GM23338 (cell line): Measurements from ENCODE around the gene MAPRE3. TPM values are rescaled to one million over a fixed set of nuclear protein-coding genes. Genes with fewer than 3 reads are reported as not detected.
"Not testable (repeated sequence)": the region's sequence is repeated elsewhere in the genome, so short reads cannot be mapped to it uniquely, and the experiment has no call there.

Experiments
- ATAC-seq: fragments of 200-7000 bp; cut with Tn5 transposase; 3 replicates; pipeline ENCODE4 v1.9.1; 2020
- DNase-seq: peaks from one replicate; pipeline ENCODE4 v3.0.0-alpha.2; 2015; ENCODE audit warnings: low spot score
- H2AFZ ChIP-seq: fragments of 200-600 bp; sonication (generic); 2 replicates; pipeline ENCODE4 v1.8.0; 2016; ENCODE audit warnings: antibody characterized with exemption, mild to moderate bottlenecking, moderate library complexity
- H3F3A ChIP-seq: fragments of 200-600 bp; sonication (generic); replicated peaks from 2 replicates; pipeline ENCODE4 v1.8.0; 2017; ENCODE audit warnings: antibody characterized with exemption, mixed run types, low read depth
- H3K27ac ChIP-seq: fragments of 200-600 bp; sonication (generic); 2 replicates; pipeline ENCODE4 v1.6.1; 2016; ENCODE audit warnings: low read depth
- H3K27me3 ChIP-seq: fragments of 200-600 bp; sonication (generic); 2 replicates; pipeline ENCODE4 v1.8.0; 2016; ENCODE audit warnings: mild to moderate bottlenecking, mixed run types, moderate library complexity; ENCODE audit not compliant: insufficient read depth
- H3K36me3 ChIP-seq: fragments of 200-600 bp; sonication (generic); 2 replicates; pipeline ENCODE4 v1.8.0; 2016; ENCODE audit warnings: mild to moderate bottlenecking; ENCODE audit not compliant: insufficient read depth
- H3K4me1 ChIP-seq: fragments of 200-600 bp; sonication (generic); 2 replicates; pipeline ENCODE4 v1.8.0; 2016; ENCODE audit warnings: mild to moderate bottlenecking, moderate library complexity; ENCODE audit not compliant: insufficient read depth
- H3K4me2 ChIP-seq: fragments of 200-600 bp; sonication (generic); 2 replicates; pipeline ENCODE4 v1.7.1; 2017; ENCODE audit warnings: mixed run types
- H3K4me3 ChIP-seq: fragments of 200-600 bp; sonication (generic); 2 replicates; pipeline ENCODE4 v1.6.1; 2016; ENCODE audit warnings: mixed run types
- H3K79me2 ChIP-seq: fragments of 200-600 bp; sonication (generic); replicated peaks from 2 replicates; pipeline ENCODE4 v1.8.0; 2017; ENCODE audit warnings: mild to moderate bottlenecking; ENCODE audit not compliant: insufficient read depth
- H3K9me2 ChIP-seq: fragments of 200-600 bp; sonication (generic); 2 replicates; pipeline ENCODE4 v1.8.0; 2017; ENCODE audit not compliant: insufficient read depth
- H4K20me1 ChIP-seq: fragments of 200-600 bp; sonication (generic); replicated peaks from 2 replicates; pipeline ENCODE4 v1.8.0; 2017; ENCODE audit warnings: mild to moderate bottlenecking; ENCODE audit not compliant: insufficient read depth
- H3K27ac Mint-ChIP-seq: 2 replicates; pipeline ENCODE4 v1.8.0; 2020; ENCODE audit warnings: inconsistent platforms, mild to moderate bottlenecking, moderate library complexity, mixed read lengths
- H3K27me3 Mint-ChIP-seq: 3 replicates; pipeline ENCODE4 v1.8.0; 2022; ENCODE audit warnings: low read depth, mild to moderate bottlenecking, moderate library complexity, mixed read lengths, inconsistent platforms; ENCODE audit not compliant: insufficient read depth, poor library complexity
- H3K36me3 Mint-ChIP-seq: 3 replicates; pipeline ENCODE4 v1.8.0; 2021; ENCODE audit warnings: low read depth, mild to moderate bottlenecking, inconsistent platforms, moderate library complexity, mixed read lengths
- H3K4me1 Mint-ChIP-seq: 3 replicates; pipeline ENCODE4 v1.8.0; 2020; ENCODE audit warnings: mild to moderate bottlenecking, inconsistent platforms, mixed read lengths
- H3K4me3 Mint-ChIP-seq: 3 replicates; pipeline ENCODE4 v1.8.0; 2021; ENCODE audit warnings: moderate library complexity, mild to moderate bottlenecking, inconsistent platforms, mixed read lengths
- H3K9me3 Mint-ChIP-seq: 3 replicates; pipeline ENCODE4 v1.8.0; 2020; ENCODE audit warnings: moderate library complexity, mild to moderate bottlenecking, inconsistent platforms, mixed read lengths
- CREB1 ChIP-seq: fragments of 250-450 bp; sonication (Bioruptor Pico); IDR thresholded peaks from 2 replicates; pipeline ENCODE4 v1.5.0; 2020; ENCODE audit warnings: low read depth, mild to moderate bottlenecking, moderate library complexity
- EZH2 ChIP-seq: fragments of 200-600 bp; sonication (generic); IDR thresholded peaks from one replicate; pipeline ENCODE4 v1.8.0; 2017; ENCODE audit warnings: antibody characterized with exemption, mild to moderate bottlenecking, low read depth; ENCODE audit not compliant: unreplicated experiment
- EZH2phosphoT487 ChIP-seq: fragments of 200-600 bp; sonication (generic); IDR thresholded peaks from one replicate; pipeline ENCODE4 v1.8.1; 2018; ENCODE audit warnings: antibody characterized with exemption; ENCODE audit not compliant: unreplicated experiment
- NANOG ChIP-seq: IDR thresholded peaks from 2 replicates; pipeline ENCODE4 v1.6.1; 2016; ENCODE audit warnings: antibody characterized with exemption, borderline replicate concordance
- REST ChIP-seq: IDR thresholded peaks from one replicate; pipeline ENCODE4 v1.6.1; 2018; ENCODE audit warnings: antibody characterized with exemption; ENCODE audit not compliant: unreplicated experiment
- ZNF331 ChIP-seq: fragments of 250-450 bp; sonication (Bioruptor Pico); IDR thresholded peaks from 2 replicates; pipeline ENCODE4 v1.5.0; 2020; ENCODE audit warnings: low read depth, mild to moderate bottlenecking, moderate library complexity
- ZNF462 ChIP-seq: fragments of 250-450 bp; sonication (Bioruptor Pico); IDR thresholded peaks from 2 replicates; pipeline ENCODE4 v1.5.0; 2020; ENCODE audit warnings: mild to moderate bottlenecking, moderate library complexity
- polyA plus RNA-seq: library from polyadenylated mRNA; unstranded; fragments of >200 nt; fragmentation: Nextera tagmentation; extraction: Ambion mirVana; gene quantifications from 2 replicates; pipeline ENCODE4 v1.2.1, GENCODE V29; 2016
- total RNA-seq: library from RNA; depleted of rRNA; stranded (reverse); fragments of >200 nt; shearing (Covaris generic); gene quantifications from 2 replicates; pipeline ENCODE4 v1.2.3, GENCODE V29; 2014
- TF ChIP-seq, protein P1 (sequence below), 2 experiments: fragments of 200-600 bp in 1 of 2; sonication (generic) in 1 of 2; conservative IDR thresholded peaks; 2 replicates each; pipeline versions ENCODE4 v1.5.1 to v1.6.1; 2016 to 2017; ENCODE audit warnings: antibody characterized with exemption in 2 of 2, low read depth in 2 of 2, mild to moderate bottlenecking in 2 of 2, moderate library complexity in 1 of 2

Gene MAPRE3
- total and polyA plus RNA-seq, 2 experiments from 2014 or later: 3.3 to 4.5 TPM

DNA sequence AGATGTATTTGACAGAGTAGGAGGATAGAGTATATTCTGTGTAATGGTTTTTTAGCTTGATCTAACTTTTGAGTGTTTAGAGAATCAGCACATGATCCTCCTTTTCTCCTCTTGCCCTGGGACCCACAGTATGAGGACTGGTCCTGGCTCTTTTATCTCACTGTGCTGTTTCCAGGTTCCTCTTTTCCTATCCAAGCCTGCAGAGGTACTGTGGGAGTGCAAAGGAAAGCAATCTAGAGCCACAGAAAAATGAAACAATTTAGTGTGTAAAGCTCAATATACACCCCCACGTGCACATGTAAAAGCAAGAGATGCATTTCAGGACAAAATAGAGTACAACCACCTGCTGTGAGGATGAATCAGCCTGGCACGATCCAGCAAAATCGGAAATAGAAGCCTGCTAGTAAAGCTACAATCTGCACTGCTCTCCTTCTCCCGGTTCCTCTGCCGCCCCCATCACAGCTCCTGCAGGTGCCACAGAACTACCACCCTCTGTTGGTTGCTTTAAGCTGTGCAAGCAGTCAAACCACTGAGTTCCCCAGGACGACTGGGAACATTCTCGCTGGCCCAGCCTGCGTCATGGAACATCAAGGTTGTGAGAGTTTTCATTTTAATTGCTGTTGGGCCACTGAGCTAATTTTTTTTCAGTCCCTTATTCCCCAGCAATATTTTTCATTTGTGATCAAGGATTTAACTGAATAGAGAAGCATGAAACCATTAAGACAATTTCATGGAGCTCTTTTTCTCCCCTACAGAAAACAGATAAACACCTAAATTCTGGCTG, 47.8 kb upstream of the MAPRE3 start (continued):
- TF ChIP-seq REST (no peak), EZH2 (no peak), CREB1 (CRISPR knock-in tag) (no peak), EZH2phosphoT487 (no peak), NANOG (no peak)
- TF ChIP-seq, protein P1, sequence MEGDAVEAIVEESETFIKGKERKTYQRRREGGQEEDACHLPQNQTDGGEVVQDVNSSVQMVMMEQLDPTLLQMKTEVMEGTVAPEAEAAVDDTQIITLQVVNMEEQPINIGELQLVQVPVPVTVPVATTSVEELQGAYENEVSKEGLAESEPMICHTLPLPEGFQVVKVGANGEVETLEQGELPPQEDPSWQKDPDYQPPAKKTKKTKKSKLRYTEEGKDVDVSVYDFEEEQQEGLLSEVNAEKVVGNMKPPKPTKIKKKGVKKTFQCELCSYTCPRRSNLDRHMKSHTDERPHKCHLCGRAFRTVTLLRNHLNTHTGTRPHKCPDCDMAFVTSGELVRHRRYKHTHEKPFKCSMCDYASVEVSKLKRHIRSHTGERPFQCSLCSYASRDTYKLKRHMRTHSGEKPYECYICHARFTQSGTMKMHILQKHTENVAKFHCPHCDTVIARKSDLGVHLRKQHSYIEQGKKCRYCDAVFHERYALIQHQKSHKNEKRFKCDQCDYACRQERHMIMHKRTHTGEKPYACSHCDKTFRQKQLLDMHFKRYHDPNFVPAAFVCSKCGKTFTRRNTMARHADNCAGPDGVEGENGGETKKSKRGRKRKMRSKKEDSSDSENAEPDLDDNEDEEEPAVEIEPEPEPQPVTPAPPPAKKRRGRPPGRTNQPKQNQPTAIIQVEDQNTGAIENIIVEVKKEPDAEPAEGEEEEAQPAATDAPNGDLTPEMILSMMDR (conservative IDR thresholded peaks at IDR 0.05; ENCODE audit: low read depth in 2 of 2): peak; percentile 68 to 88

DNA sequence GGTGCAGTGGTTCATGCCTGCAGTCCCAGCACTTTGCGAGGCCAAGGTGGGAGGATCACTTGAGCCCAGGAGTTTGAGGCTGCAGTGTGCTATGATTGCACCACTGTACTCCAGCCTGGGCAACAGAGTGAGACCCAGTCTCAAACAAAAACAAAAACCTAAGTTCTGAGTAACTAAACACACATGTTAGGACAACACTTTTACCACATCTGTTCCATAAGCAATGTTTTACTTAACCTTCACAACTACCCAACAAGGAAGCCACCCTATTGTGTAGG, 47.3 kb upstream of the MAPRE3 start:
- H3K9me2 ChIP-seq, ATAC-seq, H3K36me3 Mint-ChIP-seq, DNase-seq, H3K27me3 Mint-ChIP-seq, H3K36me3 ChIP-seq, H4K20me1 ChIP-seq, H3K4me3 Mint-ChIP-seq, H3K27ac ChIP-seq, H3K4me1 ChIP-seq, H2AFZ ChIP-seq, H3K9me3 Mint-ChIP-seq, H3K27me3 ChIP-seq, H3F3A ChIP-seq, H3K79me2 ChIP-seq, H3K4me3 ChIP-seq, H3K27ac Mint-ChIP-seq, H3K4me2 ChIP-seq: not testable (repeated sequence)
- peaks cover 23% of the 10 kb centered on the region for H3K4me1 Mint-ChIP-seq

DNA sequence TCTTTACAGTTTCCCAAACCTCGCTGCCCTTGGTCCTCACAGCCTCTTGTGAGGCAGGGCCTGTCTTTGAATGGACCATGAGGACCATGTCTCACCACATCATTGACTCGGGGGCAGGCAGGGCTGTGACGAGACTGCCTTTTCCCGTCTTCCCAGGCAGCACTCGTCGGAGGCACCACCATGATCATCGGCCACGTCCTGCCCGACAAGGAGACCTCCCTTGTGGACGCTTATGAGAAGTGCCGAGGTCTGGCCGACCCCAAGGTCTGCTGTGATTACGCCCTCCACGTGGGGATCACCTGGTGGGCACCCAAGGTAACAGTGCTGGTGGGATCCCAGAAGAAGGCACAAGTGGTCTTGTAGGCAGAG, 45.7 kb upstream of the MAPRE3 start:
- ATAC-seq (peak; percentile 18; the same call in 2 of the 3 replicates), DNase-seq (no peak)
- Histone ChIP-seq H3K4me2 (no peak overlapping the region), H3K9me2 (no peaks in the 10 kb centered on the region), H3K36me3 (no peaks in the 10 kb centered on the region), H3K4me1 (peaks cover 4% of the 10 kb centered on the region; the same call in 1 of the 2 replicates), H3F3A (no peaks in the 10 kb centered on the region), H3K27me3 (no peaks in the 10 kb centered on the region), H3K27ac (no peak overlapping the region), H3K4me3 (no peak overlapping the region), H2AFZ (0 out of 2 replicates have a peak overlapping the region, but pooled peaks have one; percentile 14), H3K79me2 (no peaks in the 10 kb centered on the region), H4K20me1 (no peaks in the 10 kb centered on the region)
- Mint-ChIP-seq H3K27ac (no peak overlapping the region), H3K4me3 (no peak overlapping the region), H3K27me3 (no peaks in the 10 kb centered on the region), H3K4me1 (peaks cover 23% of the 10 kb centered on the region), H3K9me3 (no peaks in the 10 kb centered on the region), H3K36me3 (no peaks in the 10 kb centered on the region)
- TF ChIP-seq ZNF462 (CRISPR knock-in tag) (no peak), ZNF331 (no peak)
